ENCODE results near the gene TBC1D8. TPM values are rescaled to one million over a fixed set of nuclear protein-coding genes. Genes with fewer than 3 reads are reported as not detected.

Gene TBC1D8
- total RNA-seq, 1 donor from 2014 or later: 25.3 TPM

DNA sequence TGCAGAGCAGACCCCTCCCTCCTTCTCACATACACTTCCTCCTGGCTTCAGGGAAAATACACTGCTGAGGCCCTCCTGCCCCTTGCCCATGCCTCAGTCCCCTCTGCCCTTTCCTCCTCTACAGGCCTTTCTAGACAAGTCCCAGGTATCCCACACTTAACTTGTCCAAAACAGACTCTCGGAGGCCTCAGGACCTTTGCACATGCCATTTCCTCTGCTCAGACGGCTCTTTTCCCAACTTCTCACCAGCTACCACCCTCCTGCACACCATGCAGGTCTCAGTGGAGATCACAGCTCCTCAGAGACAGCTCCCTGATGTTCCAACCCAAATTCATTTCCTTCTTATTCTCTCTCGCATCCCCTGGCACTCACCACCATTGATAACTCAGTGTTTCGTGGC lies 11.7 kb downstream of the TBC1D8 start:
- H3K36me3 ChIP-seq (ENCODE audit: control insufficient read depth, insufficient read depth, low read length): no peaks in the 10 kb centered on the region
- no peak for DNase-seq (ENCODE audit: low read depth)
- FAIRE-seq: no peak
- TF ChIP-seq, protein P1, sequence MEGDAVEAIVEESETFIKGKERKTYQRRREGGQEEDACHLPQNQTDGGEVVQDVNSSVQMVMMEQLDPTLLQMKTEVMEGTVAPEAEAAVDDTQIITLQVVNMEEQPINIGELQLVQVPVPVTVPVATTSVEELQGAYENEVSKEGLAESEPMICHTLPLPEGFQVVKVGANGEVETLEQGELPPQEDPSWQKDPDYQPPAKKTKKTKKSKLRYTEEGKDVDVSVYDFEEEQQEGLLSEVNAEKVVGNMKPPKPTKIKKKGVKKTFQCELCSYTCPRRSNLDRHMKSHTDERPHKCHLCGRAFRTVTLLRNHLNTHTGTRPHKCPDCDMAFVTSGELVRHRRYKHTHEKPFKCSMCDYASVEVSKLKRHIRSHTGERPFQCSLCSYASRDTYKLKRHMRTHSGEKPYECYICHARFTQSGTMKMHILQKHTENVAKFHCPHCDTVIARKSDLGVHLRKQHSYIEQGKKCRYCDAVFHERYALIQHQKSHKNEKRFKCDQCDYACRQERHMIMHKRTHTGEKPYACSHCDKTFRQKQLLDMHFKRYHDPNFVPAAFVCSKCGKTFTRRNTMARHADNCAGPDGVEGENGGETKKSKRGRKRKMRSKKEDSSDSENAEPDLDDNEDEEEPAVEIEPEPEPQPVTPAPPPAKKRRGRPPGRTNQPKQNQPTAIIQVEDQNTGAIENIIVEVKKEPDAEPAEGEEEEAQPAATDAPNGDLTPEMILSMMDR (IDR thresholded peaks at IDR 0.05; ENCODE audit: insufficient read depth, low read length, severe bottlenecking): no peak
- no peaks in the 10 kb centered on the region for H3K27me3 ChIP-seq (ENCODE audit: control insufficient read depth, insufficient read depth, low read length)
- H3K4me3 ChIP-seq (ENCODE audit: low read depth, low read length): no peak overlapping the region

DNA sequence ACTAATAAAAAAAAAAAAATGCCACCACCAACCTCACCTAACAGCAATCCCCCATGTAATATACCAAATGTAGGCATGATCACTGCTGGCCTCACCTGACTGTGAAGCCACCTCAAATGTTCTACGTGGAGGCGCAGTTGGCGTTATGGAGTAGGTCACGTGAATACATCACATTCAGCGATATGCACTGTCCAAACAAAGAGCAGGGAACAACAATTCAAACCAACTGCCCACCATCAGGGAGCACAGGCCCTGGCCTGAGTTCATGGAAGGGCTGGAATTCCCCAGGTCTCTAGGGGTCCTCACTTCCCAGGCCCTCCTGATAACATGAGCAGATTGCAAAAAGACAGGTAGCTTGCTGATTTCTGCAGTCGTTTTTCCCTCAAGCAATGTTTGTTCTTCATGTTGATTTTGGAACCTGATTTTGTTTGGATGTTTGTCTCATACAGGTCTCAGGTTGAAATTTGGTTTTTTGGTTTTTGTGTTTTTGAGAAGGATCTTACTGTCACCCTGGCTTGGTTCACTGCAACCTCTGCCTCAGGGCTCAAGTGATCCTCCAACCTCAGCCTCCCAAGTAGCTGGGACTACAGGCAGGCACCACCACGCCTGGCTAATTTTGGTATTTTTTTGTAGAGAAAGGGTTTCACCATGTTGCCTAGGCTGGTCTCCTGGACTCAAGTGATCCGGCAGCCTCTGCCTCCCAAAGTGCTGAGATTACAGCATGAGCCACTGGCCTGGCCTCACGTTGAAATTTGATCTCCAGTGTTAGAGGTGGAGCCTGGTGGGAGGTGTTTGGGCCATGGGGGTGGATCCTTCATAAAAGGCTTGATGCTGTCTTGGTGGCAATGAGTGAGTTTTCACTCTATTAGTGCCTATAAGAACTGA lies 15.5 kb downstream of the TBC1D8 start:
- DNase-seq (ENCODE audit: low read depth): no peak
- no peak for FAIRE-seq
- Histone ChIP-seq H3K4me3 (ENCODE audit: low read depth, low read length) (no peak overlapping the region), H3K36me3 (ENCODE audit: control insufficient read depth, insufficient read depth, low read length) (no peaks in the 10 kb centered on the region), H3K27me3 (ENCODE audit: control insufficient read depth, insufficient read depth, low read length) (no peaks in the 10 kb centered on the region)
- TF ChIP-seq, protein P1 (IDR thresholded peaks at IDR 0.05; ENCODE audit: insufficient read depth, low read length, severe bottlenecking): no peak

DNA sequence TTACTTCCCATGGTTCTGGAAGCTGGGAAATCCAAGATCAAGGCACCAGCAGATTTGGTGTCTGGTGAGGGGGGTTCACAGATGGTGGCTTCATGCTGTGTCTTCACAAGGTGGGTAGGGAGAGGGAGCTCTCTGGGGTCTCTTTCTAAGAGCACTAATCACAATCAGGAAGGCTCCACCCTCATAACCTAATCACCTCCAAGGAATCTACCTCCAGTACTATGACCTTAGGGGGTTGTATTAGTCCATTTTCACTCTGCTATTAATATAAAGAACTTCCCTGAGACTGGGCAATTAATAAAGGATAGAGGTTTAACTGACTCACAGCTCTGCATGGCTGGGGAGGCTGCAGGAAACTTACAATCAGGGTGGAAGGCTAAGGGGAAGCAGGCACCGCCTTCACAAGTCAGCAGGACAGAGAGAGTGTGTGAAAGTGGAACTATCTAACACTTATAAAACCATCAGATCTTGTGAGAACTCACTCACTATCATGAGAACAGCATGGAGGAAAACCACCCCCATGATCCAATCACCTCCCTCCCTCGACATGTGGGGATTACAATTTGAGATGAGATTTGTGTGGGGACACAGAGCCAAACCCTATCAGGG lies 17.6 kb downstream of the TBC1D8 start:
- no peak overlapping the region for H3K4me3 ChIP-seq (ENCODE audit: low read depth, low read length)
- TF ChIP-seq, protein P1 (IDR thresholded peaks at IDR 0.05; ENCODE audit: insufficient read depth, low read length, severe bottlenecking): no peak
- H3K27me3 ChIP-seq (ENCODE audit: control insufficient read depth, insufficient read depth, low read length): no peaks in the 10 kb centered on the region
- DNase-seq (ENCODE audit: low read depth): no peak
- H3K36me3 ChIP-seq (ENCODE audit: control insufficient read depth, insufficient read depth, low read length): no peaks in the 10 kb centered on the region
- FAIRE-seq: no peak

DNA sequence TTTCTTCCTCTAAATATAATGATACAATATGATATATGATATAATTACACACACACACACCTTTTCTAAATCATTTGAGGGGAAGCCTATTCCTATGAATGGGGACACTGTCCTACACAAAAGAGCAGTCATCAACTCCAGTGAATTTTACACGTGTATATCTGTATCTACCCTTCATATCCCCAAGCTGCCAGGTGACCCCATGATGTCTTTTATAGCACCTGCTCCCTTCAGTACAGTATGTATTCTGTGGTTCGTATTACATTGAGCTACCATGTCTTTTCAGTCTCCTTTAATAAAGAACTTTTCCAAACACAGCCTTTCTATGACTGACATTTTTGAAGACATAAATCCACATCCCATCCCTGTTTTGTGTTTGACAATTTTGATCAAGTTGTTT lies 19.0 kb downstream of the TBC1D8 start:
- no peak for FAIRE-seq

DNA sequence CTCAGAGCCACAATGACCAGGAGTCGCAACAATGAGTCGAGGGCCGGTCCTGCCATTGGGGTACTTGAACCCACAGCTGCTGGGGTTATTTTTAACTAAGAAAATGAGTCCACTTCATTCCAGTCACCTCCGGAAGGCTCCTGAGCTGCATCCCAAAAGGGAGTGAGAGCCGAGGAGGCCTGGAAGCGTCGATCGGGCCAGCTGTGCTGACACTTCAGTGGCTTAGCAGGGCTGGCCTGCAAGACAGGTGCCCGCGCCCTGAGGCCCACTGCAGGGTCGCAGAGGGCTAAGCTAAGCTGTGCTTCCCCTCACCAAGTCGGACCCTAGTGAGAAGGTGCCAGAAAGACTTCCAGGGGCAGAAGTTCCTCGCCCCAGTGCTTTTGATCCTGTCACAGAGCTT lies 21.1 kb downstream of the TBC1D8 start:
- FAIRE-seq (no peak), DNase-seq (ENCODE audit: low read depth) (no peak)
- TF ChIP-seq, protein P1 (IDR thresholded peaks at IDR 0.05; ENCODE audit: insufficient read depth, low read length, severe bottlenecking): no peak

More for the DNA sequence above, 19.0 kb downstream of the TBC1D8 start:
- Histone ChIP-seq H3K4me3 (ENCODE audit: low read depth, low read length) (no peak overlapping the region), H3K36me3 (ENCODE audit: control insufficient read depth, insufficient read depth, low read length) (no peaks in the 10 kb centered on the region), H3K27me3 (ENCODE audit: control insufficient read depth, insufficient read depth, low read length) (no peaks in the 10 kb centered on the region)
- DNase-seq (ENCODE audit: low read depth): no peak
- TF ChIP-seq, protein P1 (IDR thresholded peaks at IDR 0.05; ENCODE audit: insufficient read depth, low read length, severe bottlenecking): no peak

More for the DNA sequence above, 21.1 kb downstream of the TBC1D8 start:
- no peak overlapping the region for H3K4me3 ChIP-seq (ENCODE audit: low read depth, low read length)
- no peaks in the 10 kb centered on the region for H3K36me3 ChIP-seq (ENCODE audit: control insufficient read depth, insufficient read depth, low read length)
- no peaks in the 10 kb centered on the region for H3K27me3 ChIP-seq (ENCODE audit: control insufficient read depth, insufficient read depth, low read length)

All from bronchial epithelial cell (primary cell).